Peyer's patch (tissue), 4 donors: ENCODE measurements around the gene DCC.

ENCODE experiments used
- CTCF ChIP-seq, 6 experiments: fragments of 450-650 bp in 4 of 6; fragments of 200-600 bp in 2 of 6; sonication (generic) in 1 of 6; IDR thresholded peaks; one replicate each; pipeline ENCODE4 v1.5.1; 2017 to 2019; ENCODE audit warnings: antibody characterized with exemption in 6 of 6, mild to moderate bottlenecking in 3 of 6, moderate library complexity in 1 of 6
- POLR2A ChIP-seq, 2 donors: fragments of 450-650 bp; IDR thresholded peaks; one replicate each; pipeline ENCODE4 v1.5.1; 2017; ENCODE audit warnings: antibody characterized with exemption in 2 of 2, mild to moderate bottlenecking in 2 of 2, moderate library complexity in 2 of 2

DNA sequence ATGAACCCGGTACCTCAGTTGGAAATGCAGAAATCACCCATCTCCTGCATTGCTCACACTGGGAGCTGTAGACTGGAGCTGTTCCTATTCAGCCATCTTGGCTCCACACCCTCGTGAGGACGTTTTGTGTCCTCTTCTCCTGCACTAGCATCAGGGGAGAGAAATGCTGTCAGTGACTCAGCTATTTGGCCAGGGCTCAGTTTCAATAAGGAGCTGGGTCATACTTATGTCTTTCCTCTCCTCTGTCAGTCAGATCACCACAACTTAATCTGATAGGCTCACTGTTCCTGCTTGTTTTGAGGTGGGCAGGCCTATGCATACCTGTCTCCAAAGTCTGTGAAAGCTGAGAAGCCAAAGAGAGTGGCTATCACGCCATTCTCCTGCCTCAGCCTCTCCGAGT, 921.2 kb downstream of the DCC start:
- TF ChIP-seq CTCF (IDR thresholded peaks at IDR 0.05): no peak
- no peak for TF ChIP-seq POLR2A (IDR thresholded peaks at IDR 0.05)
